MCF 10A (cell line): Measurements from ENCODE around the gene TMEM181. TPM values are rescaled to one million over a fixed set of nuclear protein-coding genes. Genes with fewer than 3 reads are reported as not detected.

Source experiments
- BruUV-seq: library from RNA; stranded (reverse); fragments of 400-500 nt; replicated peaks from 2 replicates; lab custom pipeline; 2021; lab: Mats Ljungman, UMichigan
- CTCF ChIA-PET: fragments of 300-600 bp; sonication (Branson Sonifier 250); formaldehyde crosslinking; extraction: SDS; loops from one replicate; lab custom pipeline; 2021; ENCODE audit warnings: antibody characterized with exemption, inconsistent platforms; lab: Yijun Ruan, JAX
- POLR2A ChIA-PET: fragments of 300-600, 350-650 bp; sonication (Branson Sonifier 250); formaldehyde crosslinking; extraction: SDS; loops from one replicate; lab custom pipeline; 2020; ENCODE audit warnings: antibody characterized with exemption, inconsistent platforms; lab: Yijun Ruan, JAX
- DNase-seq: peaks from one replicate; pipeline ENCODE4 v3.0.0-alpha.2; 2018; ENCODE audit not compliant: unreplicated experiment
- H3K27ac Mint-ChIP-seq: one replicate; pipeline ENCODE4 v1.8.0; 2022; ENCODE audit warnings: mild to moderate bottlenecking, low read depth, mixed read lengths; ENCODE audit not compliant: unreplicated experiment
- H3K27me3 Mint-ChIP-seq: one replicate; pipeline ENCODE4 v1.8.0; 2022; ENCODE audit warnings: mixed read lengths; ENCODE audit not compliant: insufficient read depth, unreplicated experiment
- H3K36me3 Mint-ChIP-seq: one replicate; pipeline ENCODE4 v1.8.0; 2022; ENCODE audit warnings: mild to moderate bottlenecking, moderate library complexity, mixed read lengths; ENCODE audit not compliant: insufficient read depth, unreplicated experiment
- H3K4me1 Mint-ChIP-seq: one replicate; pipeline ENCODE4 v1.8.0; 2022; ENCODE audit warnings: mixed read lengths; ENCODE audit not compliant: insufficient read depth, unreplicated experiment
- H3K4me3 Mint-ChIP-seq: one replicate; pipeline ENCODE4 v1.8.0; 2022; ENCODE audit warnings: mild to moderate bottlenecking, moderate library complexity, mixed read lengths; ENCODE audit not compliant: unreplicated experiment
- H3K9me3 Mint-ChIP-seq: one replicate; pipeline ENCODE4 v1.8.0; 2022; ENCODE audit warnings: mixed read lengths; ENCODE audit not compliant: unreplicated experiment
- intact Hi-C: fragments of 100-400 bp; cut with micrococcal nuclease; formaldehyde crosslinking; loops from 2 replicates; pipeline ENCODE4 v1.14.1; 2022
- total RNA-seq: library from RNA; stranded (reverse); gene quantifications from 2 replicates; pipeline ENCODE4 v1.2.3, GENCODE V29; 2022
- TF ChIP-seq, protein P1 (sequence below): fragments of 200-600 bp; IDR thresholded peaks from one replicate; pipeline ENCODE4 v1.8.0; 2022; ENCODE audit warnings: antibody characterized with exemption, mild to moderate bottlenecking; ENCODE audit not compliant: unreplicated experiment

The TMEM181 gene
- total RNA-seq, 1 experiment from 2014 or later: 25.3 TPM

DNA sequence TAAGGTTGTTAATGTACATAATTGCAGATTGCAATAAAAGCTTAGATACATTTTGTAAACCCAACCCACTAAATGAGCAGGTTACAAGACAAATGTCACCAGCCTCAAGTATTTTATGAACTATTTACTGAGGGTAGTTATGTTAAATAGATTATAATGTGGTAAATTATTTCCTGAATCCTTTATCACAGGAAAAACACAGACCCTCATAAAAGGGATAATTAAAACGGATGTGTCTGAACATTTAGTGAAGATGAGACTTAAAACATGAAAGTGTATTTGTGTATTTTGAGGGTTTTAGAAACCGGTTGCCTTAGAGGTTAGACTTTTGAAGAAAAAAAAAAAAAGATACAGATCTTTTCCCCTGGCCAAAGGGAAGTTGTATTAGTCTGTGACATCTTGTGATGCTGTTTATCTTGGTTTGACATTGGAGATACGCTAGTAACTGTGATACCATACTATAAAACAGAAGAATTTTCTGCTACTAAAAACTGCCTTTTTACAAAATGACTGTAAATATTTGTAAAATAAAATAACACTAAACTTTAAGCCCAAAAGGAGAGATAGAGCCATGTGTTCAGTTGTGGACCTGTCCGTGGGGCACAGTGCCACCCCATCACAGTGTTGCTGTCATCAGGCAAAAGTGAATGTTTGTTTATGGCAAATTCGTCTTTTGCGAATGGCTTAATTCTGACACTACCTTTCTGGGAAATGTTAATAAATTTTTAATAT is 75.0 kb downstream of the TMEM181 start:
- no peak for DNase-seq
- Mint-ChIP-seq H3K27me3 (no peaks in the 10 kb centered on the region), H3K9me3 (no peaks in the 10 kb centered on the region), H3K4me1 (peaks cover 13% of the 10 kb centered on the region), H3K4me3 (no peak overlapping the region), H3K27ac (no peak overlapping the region), H3K36me3 (peaks cover 68% of the 10 kb centered on the region)
- intact Hi-C loops: no loop called here
- CTCF ChIA-PET: interaction anchor here (0.8 to 1.2 kb wide), 2 partner anchors 30 to 57 kb away, joined by 3 read pairs; no protein-coding TSS in a partner anchor
- BruUV-seq: no TSS peak
- TF ChIP-seq, protein P1, sequence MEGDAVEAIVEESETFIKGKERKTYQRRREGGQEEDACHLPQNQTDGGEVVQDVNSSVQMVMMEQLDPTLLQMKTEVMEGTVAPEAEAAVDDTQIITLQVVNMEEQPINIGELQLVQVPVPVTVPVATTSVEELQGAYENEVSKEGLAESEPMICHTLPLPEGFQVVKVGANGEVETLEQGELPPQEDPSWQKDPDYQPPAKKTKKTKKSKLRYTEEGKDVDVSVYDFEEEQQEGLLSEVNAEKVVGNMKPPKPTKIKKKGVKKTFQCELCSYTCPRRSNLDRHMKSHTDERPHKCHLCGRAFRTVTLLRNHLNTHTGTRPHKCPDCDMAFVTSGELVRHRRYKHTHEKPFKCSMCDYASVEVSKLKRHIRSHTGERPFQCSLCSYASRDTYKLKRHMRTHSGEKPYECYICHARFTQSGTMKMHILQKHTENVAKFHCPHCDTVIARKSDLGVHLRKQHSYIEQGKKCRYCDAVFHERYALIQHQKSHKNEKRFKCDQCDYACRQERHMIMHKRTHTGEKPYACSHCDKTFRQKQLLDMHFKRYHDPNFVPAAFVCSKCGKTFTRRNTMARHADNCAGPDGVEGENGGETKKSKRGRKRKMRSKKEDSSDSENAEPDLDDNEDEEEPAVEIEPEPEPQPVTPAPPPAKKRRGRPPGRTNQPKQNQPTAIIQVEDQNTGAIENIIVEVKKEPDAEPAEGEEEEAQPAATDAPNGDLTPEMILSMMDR: no peak
- POLR2A ChIA-PET: interaction anchor here (0.8 kb wide), 2 partner anchors 8 to 56 kb away, joined by 3 read pairs; no protein-coding TSS in a partner anchor

DNA sequence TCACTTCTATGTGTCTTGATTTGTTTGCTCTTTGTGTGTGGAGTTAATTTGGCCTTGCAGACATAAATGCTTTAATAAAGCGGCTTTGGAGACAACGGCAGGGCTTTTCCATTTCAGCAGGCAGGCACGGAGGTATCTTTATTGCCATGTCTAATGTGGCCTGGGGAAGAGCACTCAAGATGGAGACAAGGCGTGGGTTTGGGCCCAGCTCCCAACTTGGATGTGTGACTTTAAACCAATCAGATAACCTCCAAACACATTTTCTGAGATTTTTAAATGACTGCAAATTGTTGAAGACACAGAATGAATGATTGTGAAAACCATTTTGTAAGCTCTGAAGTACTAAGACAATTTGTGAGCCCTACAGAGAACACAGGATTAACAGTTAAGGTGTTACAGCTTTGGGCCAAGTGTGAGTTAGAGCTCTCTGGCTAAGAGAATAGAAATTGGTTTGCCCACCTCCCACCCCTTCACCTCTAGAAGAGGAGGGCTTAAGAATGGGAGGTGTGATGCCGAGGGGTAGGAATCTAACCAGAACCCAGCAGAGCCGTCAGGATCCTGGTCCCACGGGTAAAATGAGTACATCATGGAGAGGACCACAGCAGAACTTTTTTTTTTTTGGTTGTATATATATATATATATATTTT is 75.7 kb downstream of the TMEM181 start:
- H3K27me3 Mint-ChIP-seq: no peaks in the 10 kb centered on the region
- H3K9me3 Mint-ChIP-seq: no peaks in the 10 kb centered on the region
- H3K27ac Mint-ChIP-seq: peak overlapping the region; percentile 59
- no TSS peak for BruUV-seq
- H3K4me1 Mint-ChIP-seq: peaks cover 16% of the 10 kb centered on the region
- ChIA-PET CTCF (interaction anchor here (0.8 kb wide), 1 partner anchor 31 kb away, joined by 3 read pairs; no protein-coding TSS in a partner anchor), POLR2A (interaction anchor here (0.8 kb wide), 1 partner anchor 55 kb away, joined by 3 read pairs; no protein-coding TSS in a partner anchor)
- TF ChIP-seq, protein P1: no peak
- peaks cover 68% of the 10 kb centered on the region for H3K36me3 Mint-ChIP-seq
- no peak for DNase-seq
- no peak overlapping the region for H3K4me3 Mint-ChIP-seq
- intact Hi-C loops: no loop called here

DNA sequence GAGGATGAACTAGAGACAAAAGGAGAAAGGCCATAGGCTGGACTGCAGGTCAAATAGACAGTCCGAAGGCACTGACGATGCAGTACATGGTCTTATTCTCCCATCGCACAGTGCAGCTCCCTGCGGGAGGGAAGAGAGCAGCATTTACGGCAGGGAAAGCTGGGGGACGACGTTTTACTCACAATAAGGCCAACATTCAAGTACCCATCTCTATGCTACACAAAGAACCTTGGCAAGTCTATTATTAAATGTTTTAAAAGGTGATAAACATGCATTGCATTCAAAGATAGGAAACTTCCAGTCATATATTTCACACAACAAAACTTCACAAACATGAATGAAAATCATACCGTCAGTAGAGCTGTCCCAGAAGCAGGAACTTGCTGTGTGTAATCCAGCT is 76.9 kb downstream of the TMEM181 start:
- no peaks in the 10 kb centered on the region for H3K9me3 Mint-ChIP-seq
- TF ChIP-seq, protein P1: no peak
- ChIA-PET CTCF (no interaction called here), POLR2A (no interaction called here)
- peaks cover 61% of the 10 kb centered on the region for H3K36me3 Mint-ChIP-seq
- no peak overlapping the region for H3K4me3 Mint-ChIP-seq
- DNase-seq: no peak
- peaks cover 18% of the 10 kb centered on the region for H3K4me1 Mint-ChIP-seq
- intact Hi-C loops: no loop called here
- no peaks in the 10 kb centered on the region for H3K27me3 Mint-ChIP-seq
- H3K27ac Mint-ChIP-seq: no peak overlapping the region
- no TSS peak for BruUV-seq

DNA sequence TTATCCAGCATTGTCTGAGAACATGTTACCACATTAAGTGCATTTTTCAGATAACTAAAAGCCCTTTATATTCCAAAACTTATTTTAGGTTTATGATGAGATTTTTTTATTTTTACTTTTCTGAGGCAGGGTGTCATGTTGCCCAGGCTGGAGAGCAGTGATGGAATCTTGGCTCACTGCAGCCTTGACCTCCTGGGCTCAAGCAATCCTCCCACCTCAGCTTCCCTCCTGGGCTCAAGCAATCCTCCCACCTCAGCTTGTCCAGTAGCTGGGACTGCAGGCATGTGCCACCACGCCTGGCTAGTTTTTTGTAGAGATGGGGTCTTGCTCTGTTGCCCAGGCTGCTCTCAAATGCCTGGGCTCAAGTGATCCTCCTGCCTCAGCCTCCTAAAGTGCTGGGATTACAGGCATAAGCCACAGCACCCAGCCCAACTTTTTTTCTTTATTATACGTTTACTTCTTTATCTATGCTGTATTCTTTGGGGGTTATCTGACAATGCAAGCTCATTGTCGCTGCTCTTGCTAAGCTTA is 78.5 kb downstream of the TMEM181 start:
- peaks cover 28% of the 10 kb centered on the region for H3K4me1 Mint-ChIP-seq
- intact Hi-C loops: no loop called here
- no peak for DNase-seq
- no peaks in the 10 kb centered on the region for H3K9me3 Mint-ChIP-seq
- H3K27me3 Mint-ChIP-seq: no peaks in the 10 kb centered on the region
- H3K27ac Mint-ChIP-seq: no peak overlapping the region
- ChIA-PET POLR2A (interaction anchor here (0.6 to 1.2 kb wide), 3 partner anchors 11 to 98 kb away, joined by 3 to 4 read pairs (median 3); partner anchors contain the start of gene SYTL3), CTCF (interaction anchor here (0.5 to 1.0 kb wide), 3 partner anchors 32 to 477 kb away, joined by 3 to 6 read pairs (median 3); no protein-coding TSS in a partner anchor)
- TF ChIP-seq, protein P1: no peak
- peaks cover 57% of the 10 kb centered on the region for H3K36me3 Mint-ChIP-seq
- no peak overlapping the region for H3K4me3 Mint-ChIP-seq
- BruUV-seq: no TSS peak
